NB4 (cell line): ENCODE measurements around the gene LIF.

Experiments used
- DNase-seq: peaks from one replicate; pipeline ENCODE4 v3.0.0; 2010; ENCODE audit warnings: low read depth
- H3K4me3 ChIP-seq: one replicate; pipeline ENCODE4 v1.5.1; 2011; ENCODE audit warnings: mild to moderate bottlenecking, low read depth, low read length, moderate library complexity
- CTCF ChIP-seq: IDR thresholded peaks from one replicate; pipeline ENCODE4 v1.5.1; 2012; ENCODE audit warnings: low read depth, low read length
- MYC ChIP-seq: IDR thresholded peaks from 2 replicates; pipeline ENCODE4 v1.6.1; 2011; ENCODE audit warnings: low read depth, low read length
- POLR2A ChIP-seq: IDR thresholded peaks from 2 replicates; pipeline ENCODE4 v1.6.1; 2011; ENCODE audit warnings: mild to moderate bottlenecking; ENCODE audit not compliant: insufficient read length; ENCODE audit errors: extremely low read depth
- TF ChIP-seq, protein P1 (sequence below): IDR thresholded peaks from 2 replicates; pipeline ENCODE4 v1.6.1; 2011; ENCODE audit warnings: low read depth, low read length

Gene LIF

GRCh38 chr22:30293026-30293425, 46.5 kb upstream of the LIF start:
- no peak for TF ChIP-seq POLR2A
- TF ChIP-seq MYC: no peak
- TF ChIP-seq CTCF: no peak
- TF ChIP-seq, protein P1, sequence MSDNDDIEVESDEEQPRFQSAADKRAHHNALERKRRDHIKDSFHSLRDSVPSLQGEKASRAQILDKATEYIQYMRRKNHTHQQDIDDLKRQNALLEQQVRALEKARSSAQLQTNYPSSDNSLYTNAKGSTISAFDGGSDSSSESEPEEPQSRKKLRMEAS: no peak
- no peak for DNase-seq
- no peak overlapping the region for H3K4me3 ChIP-seq

GRCh38 chr22:30292069-30292970, 45.8 kb upstream of the LIF start:
- TF ChIP-seq POLR2A: no peak
- TF ChIP-seq MYC: no peak
- TF ChIP-seq, protein P1: no peak
- no peak for TF ChIP-seq CTCF
- no peak for DNase-seq

DNA sequence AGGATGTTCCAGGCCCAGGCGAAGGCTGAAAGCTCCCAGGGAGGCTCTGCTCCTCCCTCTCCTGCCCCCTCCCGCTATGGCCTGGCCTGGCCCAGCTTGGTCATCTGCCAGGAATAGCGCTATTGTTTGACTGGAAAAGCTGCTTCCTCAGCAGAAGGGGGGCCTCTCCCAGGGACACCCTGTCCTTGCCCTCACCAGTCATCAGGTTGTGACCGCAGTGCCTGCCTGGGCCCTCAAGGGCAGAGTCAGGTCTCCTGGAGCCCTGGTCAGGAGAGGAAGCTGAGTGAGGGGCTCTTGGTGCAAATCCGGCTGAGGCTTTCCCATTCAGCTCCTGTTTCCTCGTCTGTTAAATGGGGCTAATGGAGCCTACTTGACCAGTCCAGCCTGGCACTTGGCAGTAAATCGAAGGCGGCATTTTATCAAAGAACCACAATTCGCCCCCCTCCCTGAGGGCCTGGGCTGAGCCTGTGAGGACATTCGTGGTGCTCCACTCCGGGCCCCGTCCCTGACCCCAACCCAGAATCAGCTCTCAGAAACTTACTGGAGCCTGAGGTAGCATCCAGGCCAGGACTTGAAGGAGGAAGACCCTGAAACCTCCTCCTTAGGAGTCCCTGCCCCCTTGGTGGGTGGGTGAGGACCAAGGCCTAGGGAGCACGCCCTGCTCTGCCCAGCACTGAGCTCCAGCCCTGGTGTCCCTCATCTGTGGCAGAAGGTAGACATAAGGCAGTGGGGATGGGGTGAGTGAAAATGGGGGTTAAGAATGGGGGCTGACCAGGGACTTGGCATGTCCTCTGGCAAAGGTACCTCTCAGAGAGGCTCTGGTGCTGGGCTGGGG, 44.7 kb upstream of the LIF start:
- TF ChIP-seq MYC (no peak), POLR2A (no peak)
- TF ChIP-seq, protein P1: no peak
- no peak overlapping the region for H3K4me3 ChIP-seq
- no peak for DNase-seq

More at GRCh38 chr22:30292069-30292970, 45.8 kb upstream of the LIF start:
- H3K4me3 ChIP-seq: no peak overlapping the region

- no peak overlapping the region for H3K4me3 ChIP-seq
- TF ChIP-seq, protein P1: no peak
- TF ChIP-seq POLR2A: no peak
- TF ChIP-seq MYC: no peak
- no peak for TF ChIP-seq CTCF
- peak; percentile 82 for DNase-seq
These were observed 43.9 kb upstream of the LIF start for GRCh38 chr22:30290342-30291057.

- TF ChIP-seq CTCF: no peak
- no peak overlapping the region for H3K4me3 ChIP-seq
- no peak for DNase-seq
These were observed 43.4 kb upstream of the LIF start for GRCh38 chr22:30289980-30290313.
